Measurements from ENCODE around the gene ADGB. TPM values are rescaled to one million over a fixed set of nuclear protein-coding genes. Genes with fewer than 3 reads are reported as not detected.
"Not testable (repeated sequence)": the region's sequence is repeated elsewhere in the genome, so short reads cannot be mapped to it uniquely, and the experiment has no call there.

ADGB gene
- total RNA-seq, 1 donor from 2014 or later = not detected

GRCh38 chr6:146785001-146785585, 186.3 kb downstream of the ADGB start:
- no peak overlapping the region for H3K4me3 Mint-ChIP-seq (ENCODE audit: unreplicated experiment)
- H3K9me3 Mint-ChIP-seq (ENCODE audit: unreplicated experiment) = no peaks in the 10 kb centered on the region
- DNase-seq (ENCODE audit: extremely low spot score, unreplicated experiment) = no peak
- H3K27me3 Mint-ChIP-seq (ENCODE audit: unreplicated experiment) = peaks cover 12% of the 10 kb centered on the region
- no peaks in the 10 kb centered on the region for H3K36me3 Mint-ChIP-seq (ENCODE audit: unreplicated experiment)
- peak; percentile 58 for TF ChIP-seq CTCF (IDR thresholded peaks at IDR 0.05)
- no peaks in the 10 kb centered on the region for H3K4me1 Mint-ChIP-seq (ENCODE audit: unreplicated experiment)
- H3K27ac Mint-ChIP-seq (ENCODE audit: unreplicated experiment) = no peak overlapping the region

GRCh38 chr6:146787876-146788508, 189.2 kb downstream of the ADGB start:
- no peaks in the 10 kb centered on the region for H3K36me3 Mint-ChIP-seq (ENCODE audit: unreplicated experiment)
- H3K27ac Mint-ChIP-seq (ENCODE audit: unreplicated experiment) = no peak overlapping the region
- no peak for TF ChIP-seq CTCF (IDR thresholded peaks at IDR 0.05)
- no peaks in the 10 kb centered on the region for H3K4me1 Mint-ChIP-seq (ENCODE audit: unreplicated experiment)
- no peak overlapping the region for H3K4me3 Mint-ChIP-seq (ENCODE audit: unreplicated experiment)
- peaks cover 12% of the 10 kb centered on the region for H3K27me3 Mint-ChIP-seq (ENCODE audit: unreplicated experiment)
- peaks cover 6% of the 10 kb centered on the region for H3K9me3 Mint-ChIP-seq (ENCODE audit: unreplicated experiment)
- no peak for DNase-seq (ENCODE audit: extremely low spot score, unreplicated experiment)

- H3K4me3 Mint-ChIP-seq (ENCODE audit: unreplicated experiment) = no peak overlapping the region
Observed at GRCh38 chr6:146790561-146791091, 191.9 kb downstream of the ADGB start.

GRCh38 chr6:146791930-146792329, 193.2 kb downstream of the ADGB start:
- Mint-ChIP-seq H3K4me3 (ENCODE audit: unreplicated experiment) (no peak overlapping the region), H3K36me3 (ENCODE audit: unreplicated experiment) (peaks cover 2% of the 10 kb centered on the region), H3K27ac (ENCODE audit: unreplicated experiment) (no peak overlapping the region), H3K9me3 (ENCODE audit: unreplicated experiment) (peaks cover 16% of the 10 kb centered on the region), H3K27me3 (ENCODE audit: unreplicated experiment) (peaks cover 11% of the 10 kb centered on the region), H3K4me1 (ENCODE audit: unreplicated experiment) (no peaks in the 10 kb centered on the region)
- DNase-seq (ENCODE audit: extremely low spot score, unreplicated experiment) = no peak
- TF ChIP-seq CTCF (IDR thresholded peaks at IDR 0.05) = no peak

More at GRCh38 chr6:146790561-146791091, 191.9 kb downstream of the ADGB start:
- Mint-ChIP-seq H3K36me3 (ENCODE audit: unreplicated experiment) (no peaks in the 10 kb centered on the region), H3K9me3 (ENCODE audit: unreplicated experiment) (peaks cover 6% of the 10 kb centered on the region), H3K27me3 (ENCODE audit: unreplicated experiment) (peaks cover 10% of the 10 kb centered on the region), H3K4me1 (ENCODE audit: unreplicated experiment) (no peaks in the 10 kb centered on the region), H3K27ac (ENCODE audit: unreplicated experiment) (no peak overlapping the region)
- DNase-seq (ENCODE audit: extremely low spot score, unreplicated experiment) = no peak
- TF ChIP-seq CTCF (IDR thresholded peaks at IDR 0.05) = no peak

- not testable (repeated sequence) for H3K27me3 Mint-ChIP-seq (ENCODE audit: unreplicated experiment); H3K27ac Mint-ChIP-seq (ENCODE audit: unreplicated experiment); H3K36me3 Mint-ChIP-seq (ENCODE audit: unreplicated experiment); H3K4me3 Mint-ChIP-seq (ENCODE audit: unreplicated experiment); DNase-seq (ENCODE audit: extremely low spot score, unreplicated experiment); H3K4me1 Mint-ChIP-seq (ENCODE audit: unreplicated experiment)
- H3K9me3 Mint-ChIP-seq (ENCODE audit: unreplicated experiment) = peaks cover 16% of the 10 kb centered on the region
Observed at GRCh38 chr6:146793218-146793617, 194.4 kb downstream of the ADGB start.

All from osteocyte (in vitro differentiated cells).